Measurements from ENCODE around the gene PRKAR1B. TPM values are rescaled to one million over a fixed set of nuclear protein-coding genes. Genes with fewer than 3 reads are reported as not detected.

The PRKAR1B gene
- total and polyA plus RNA-seq, 10 of the 15 experiments (the other 5 are each of a cell fraction or from before 2014, with no cell fraction given), result 1.4 to 45.6 (median 19.3) TPM

- Histone ChIP-seq H3K36me3 (ENCODE audit: control insufficient read depth in 2 of 2, insufficient read depth in 2 of 2, low read length in 1 of 2) (no peaks in the 10 kb centered on the region), H3K9ac (ENCODE audit: control insufficient read depth, insufficient read depth, low read length) (no peak overlapping the region), H3K79me2 (ENCODE audit: control insufficient read depth, insufficient read depth, low read length) (no peaks in the 10 kb centered on the region), H3K4me3 (no peak overlapping the region), H2AFZ (ENCODE audit: control insufficient read depth, low read depth, low read length) (no peak overlapping the region), H3K4me1 (ENCODE audit: control insufficient read depth, insufficient read depth, low read length) (no peaks in the 10 kb centered on the region), H3K27ac (ENCODE audit: control insufficient read depth, insufficient read depth) (no peak overlapping the region), H3K27me3 (replicated peaks in 1 of 2; ENCODE audit: control insufficient read depth in 2 of 2, insufficient read depth in 2 of 2, low read length in 1 of 2) (no peaks in the 10 kb centered on the region), H3K9me3 (replicated peaks; ENCODE audit: control insufficient read depth, insufficient read depth, low read length) (no peaks in the 10 kb centered on the region; the same call in 1 of the 3 replicates), H3K4me2 (ENCODE audit: control insufficient read depth, insufficient read depth) (no peak overlapping the region), H4K20me1 (ENCODE audit: control insufficient read depth, insufficient read depth) (no peaks in the 10 kb centered on the region)
- FAIRE-seq (no peak), DNase-seq (ENCODE audit: low read depth, low spot score) (no peak), ATAC-seq (no peak)
- in situ Hi-C loops (cut with MboI), result no loop called here
- WGBS (ENCODE audit: insufficient coverage, insufficient replicate concordance, low lambda C conversion rate, missing lambda C conversion rate), result 94% methylated on average over 35 of the region's 38 CpGs
- ChIA-PET RAD21 (ENCODE audit: unreplicated experiment) (no interaction called here), SMC1A (ENCODE audit: uncharacterized antibody, unreplicated experiment) (no interaction called here), CTCF (no interaction called here), POLR2A (no interaction called here)
- intact Hi-C loops (cut with micrococcal nuclease; ENCODE audit: unreplicated experiment), result no loop called here
- no TSS peak for BruUV-seq (replicated peaks)
- no peak for TF ChIP-seq HDAC6 (IDR thresholded peaks at IDR 0.05; ENCODE audit: unreplicated experiment)
- TF ChIP-seq GATAD2B (conservative IDR thresholded peaks at IDR 0.05; ENCODE audit: low read depth), result no peak
- TF ChIP-seq RAD51 (IDR thresholded peaks at IDR 0.05), result no peak
- TF ChIP-seq, protein P1, sequence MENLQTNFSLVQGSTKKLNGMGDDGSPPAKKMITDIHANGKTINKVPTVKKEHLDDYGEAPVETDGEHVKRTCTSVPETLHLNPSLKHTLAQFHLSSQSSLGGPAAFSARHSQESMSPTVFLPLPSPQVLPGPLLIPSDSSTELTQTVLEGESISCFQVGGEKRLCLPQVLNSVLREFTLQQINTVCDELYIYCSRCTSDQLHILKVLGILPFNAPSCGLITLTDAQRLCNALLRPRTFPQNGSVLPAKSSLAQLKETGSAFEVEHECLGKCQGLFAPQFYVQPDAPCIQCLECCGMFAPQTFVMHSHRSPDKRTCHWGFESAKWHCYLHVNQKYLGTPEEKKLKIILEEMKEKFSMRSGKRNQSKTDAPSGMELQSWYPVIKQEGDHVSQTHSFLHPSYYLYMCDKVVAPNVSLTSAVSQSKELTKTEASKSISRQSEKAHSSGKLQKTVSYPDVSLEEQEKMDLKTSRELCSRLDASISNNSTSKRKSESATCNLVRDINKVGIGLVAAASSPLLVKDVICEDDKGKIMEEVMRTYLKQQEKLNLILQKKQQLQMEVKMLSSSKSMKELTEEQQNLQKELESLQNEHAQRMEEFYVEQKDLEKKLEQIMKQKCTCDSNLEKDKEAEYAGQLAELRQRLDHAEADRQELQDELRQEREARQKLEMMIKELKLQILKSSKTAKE (IDR thresholded peaks at IDR 0.05; ENCODE audit: low read depth, poor library complexity, severe bottlenecking), result no peak
- TF ChIP-seq ZBTB33 (IDR thresholded peaks at IDR 0.05), result no peak
- TF ChIP-seq SUPT20H (IDR thresholded peaks at IDR 0.05; ENCODE audit: borderline replicate concordance, control insufficient read depth, low read depth, low read length), result no peak
- TF ChIP-seq CBFB (IDR thresholded peaks at IDR 0.05; ENCODE audit: low read depth), result no peak
- no peak for TF ChIP-seq SP1 (IDR thresholded peaks at IDR 0.05; ENCODE audit: low read depth, low read length)
- TF ChIP-seq ATF7 (IDR thresholded peaks at IDR 0.05; ENCODE audit: low read depth), result no peak
- TF ChIP-seq CBX5 (IDR thresholded peaks at IDR 0.05; ENCODE audit: low read depth), result no peak
- no peak for TF ChIP-seq HDGF (IDR thresholded peaks at IDR 0.05)
- no peak for TF ChIP-seq FOS (IDR thresholded peaks at IDR 0.05; ENCODE audit: borderline replicate concordance, extremely low read depth, insufficient read length)
- no peak for TF ChIP-seq E4F1 (IDR thresholded peaks at IDR 0.05; ENCODE audit: borderline replicate concordance, partially characterized antibody)
- no peak for TF ChIP-seq EED (IDR thresholded peaks at IDR 0.05; ENCODE audit: low read depth)
- no peak for TF ChIP-seq RBBP5 (conservative IDR thresholded peaks at IDR 0.05)
- TF ChIP-seq WRNIP1 (IDR thresholded peaks at IDR 0.05; ENCODE audit: borderline replicate concordance, low read depth, low read length), result no peak
- TF ChIP-seq MYC (IDR thresholded peaks at IDR 0.05; ENCODE audit: insufficient read depth, insufficient read length, insufficient replicate concordance, low read length, severe bottlenecking), result no peak
These were observed 155.2 kb downstream of the PRKAR1B start for GRCh38 chr7:571718-572415.

Measured in GM12878 (cell line).